Right lobe of liver (tissue), 4 donors: ENCODE data around the gene PGLYRP2.

ENCODE experiments used
- POLR2A ChIP-seq: fragments of 450-650 bp; IDR thresholded peaks from one replicate; pipeline ENCODE4 v1.6.1; 2017; ENCODE audit warnings: antibody characterized with exemption, mild to moderate bottlenecking
- TF ChIP-seq, protein P1 (sequence below), 4 donors: fragments of 200-600 bp in 3 of 4; fragments of 450-650 bp in 1 of 4; IDR thresholded peaks; one replicate each; pipeline versions ENCODE4 v1.5.1 to v1.8.0; 2016 to 2022; ENCODE audit warnings: antibody characterized with exemption in 4 of 4, mild to moderate bottlenecking in 2 of 4
- donor health status: DM: no; HTN: no; CAD: no.
- donor health status: DM: no; HTN: no; CAD: no.
- donor health status: DM: no; HTN: yes; CAD: no.

- TF ChIP-seq, protein P1, sequence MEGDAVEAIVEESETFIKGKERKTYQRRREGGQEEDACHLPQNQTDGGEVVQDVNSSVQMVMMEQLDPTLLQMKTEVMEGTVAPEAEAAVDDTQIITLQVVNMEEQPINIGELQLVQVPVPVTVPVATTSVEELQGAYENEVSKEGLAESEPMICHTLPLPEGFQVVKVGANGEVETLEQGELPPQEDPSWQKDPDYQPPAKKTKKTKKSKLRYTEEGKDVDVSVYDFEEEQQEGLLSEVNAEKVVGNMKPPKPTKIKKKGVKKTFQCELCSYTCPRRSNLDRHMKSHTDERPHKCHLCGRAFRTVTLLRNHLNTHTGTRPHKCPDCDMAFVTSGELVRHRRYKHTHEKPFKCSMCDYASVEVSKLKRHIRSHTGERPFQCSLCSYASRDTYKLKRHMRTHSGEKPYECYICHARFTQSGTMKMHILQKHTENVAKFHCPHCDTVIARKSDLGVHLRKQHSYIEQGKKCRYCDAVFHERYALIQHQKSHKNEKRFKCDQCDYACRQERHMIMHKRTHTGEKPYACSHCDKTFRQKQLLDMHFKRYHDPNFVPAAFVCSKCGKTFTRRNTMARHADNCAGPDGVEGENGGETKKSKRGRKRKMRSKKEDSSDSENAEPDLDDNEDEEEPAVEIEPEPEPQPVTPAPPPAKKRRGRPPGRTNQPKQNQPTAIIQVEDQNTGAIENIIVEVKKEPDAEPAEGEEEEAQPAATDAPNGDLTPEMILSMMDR (IDR thresholded peaks at IDR 0.05) = no peak
- no peak for TF ChIP-seq POLR2A
These were observed 19.0 kb upstream of the PGLYRP2 start for GRCh38 chr19:15498156-15498858.
